ENCODE data around the gene CWH43. TPM values are rescaled to one million over a fixed set of nuclear protein-coding genes. Genes with fewer than 3 reads are reported as not detected.
"Not testable (repeated sequence)": the region's sequence is repeated elsewhere in the genome, so short reads cannot be mapped to it uniquely, and the experiment has no call there.

The CWH43 gene
- total and polyA plus RNA-seq, 4 donors = 0.65 to 4.2 (median 1.1) TPM

- peaks cover 18 to 59% (median 28%) of the 10 kb centered on the region in 4 donors for H3K9me3 ChIP-seq (ENCODE audit: control insufficient read depth in 4 of 4, insufficient read depth in 3 of 4, low read length in 3 of 4)
- not testable (repeated sequence) for H3K4me3 ChIP-seq; H3K27ac ChIP-seq (ENCODE audit: low read depth in 1 of 2, low read length in 1 of 2); H3K9ac ChIP-seq (ENCODE audit: insufficient read depth in 1 of 2, low read length in 2 of 2); DNase-seq; H3K36me3 ChIP-seq (ENCODE audit: control insufficient read depth in 4 of 4, insufficient read depth in 4 of 4, low read length in 4 of 4); H3K4me1 ChIP-seq (ENCODE audit: control insufficient read depth in 5 of 5, insufficient read depth in 5 of 5, low read length in 5 of 5); H3K27me3 ChIP-seq (ENCODE audit: control insufficient read depth in 3 of 3, insufficient read depth in 3 of 3, low read length in 2 of 3)
- ATAC-seq (ENCODE audit: insufficient read depth, low FRiP score) = peak; percentile 29
- WGBS, 2 donors = 64 to 67% methylated on average over 14 of the region's 14 CpGs
These were observed 117.5 kb downstream of the CWH43 start for GRCh38 chr4:49103436-49104136.

- WGBS, 2 donors = 56 to 59% methylated on average over 17 of the region's 17 CpGs
- H3K9me3 ChIP-seq (ENCODE audit: control insufficient read depth in 4 of 4, insufficient read depth in 3 of 4, low read length in 3 of 4) = peaks cover 19 to 52% (median 27%) of the 10 kb centered on the region in 4 donors
These were observed 118.3 kb downstream of the CWH43 start for GRCh38 chr4:49104231-49104930.

GRCh38 chr4:49105248-49105904, 119.3 kb downstream of the CWH43 start:
- H3K27ac ChIP-seq (ENCODE audit: low read depth in 1 of 2, low read length in 1 of 2); H3K36me3 ChIP-seq (ENCODE audit: control insufficient read depth in 4 of 4, insufficient read depth in 4 of 4, low read length in 4 of 4); DNase-seq; H3K4me3 ChIP-seq; H3K4me1 ChIP-seq (ENCODE audit: control insufficient read depth in 5 of 5, insufficient read depth in 5 of 5, low read length in 5 of 5); ATAC-seq (ENCODE audit: insufficient read depth, low FRiP score); H3K9ac ChIP-seq (ENCODE audit: insufficient read depth in 1 of 2, low read length in 2 of 2); H3K27me3 ChIP-seq (ENCODE audit: control insufficient read depth in 3 of 3, insufficient read depth in 3 of 3, low read length in 2 of 3): not testable (repeated sequence)
- WGBS, 2 donors = 69 to 77% methylated on average over 11 of the region's 11 CpGs
- peaks cover 19 to 49% (median 25%) of the 10 kb centered on the region in 4 donors for H3K9me3 ChIP-seq (ENCODE audit: control insufficient read depth in 4 of 4, insufficient read depth in 3 of 4, low read length in 3 of 4)

More at GRCh38 chr4:49104231-49104930, 118.3 kb downstream of the CWH43 start:
- H3K9ac ChIP-seq (ENCODE audit: insufficient read depth in 1 of 2, low read length in 2 of 2); H3K36me3 ChIP-seq (ENCODE audit: control insufficient read depth in 4 of 4, insufficient read depth in 4 of 4, low read length in 4 of 4); H3K27ac ChIP-seq (ENCODE audit: low read depth in 1 of 2, low read length in 1 of 2); H3K27me3 ChIP-seq (ENCODE audit: control insufficient read depth in 3 of 3, insufficient read depth in 3 of 3, low read length in 2 of 3); ATAC-seq (ENCODE audit: insufficient read depth, low FRiP score); H3K4me1 ChIP-seq (ENCODE audit: control insufficient read depth in 5 of 5, insufficient read depth in 5 of 5, low read length in 5 of 5); H3K4me3 ChIP-seq: not testable (repeated sequence)
- peak in 1 of 3 donors; percentile 6 for DNase-seq

GRCh38 chr4:49107262-49107661, 121.2 kb downstream of the CWH43 start:
- not testable (repeated sequence) for H3K4me1 ChIP-seq (ENCODE audit: control insufficient read depth in 5 of 5, insufficient read depth in 5 of 5, low read length in 5 of 5); H3K27ac ChIP-seq (ENCODE audit: low read depth in 1 of 2, low read length in 1 of 2); ATAC-seq (ENCODE audit: insufficient read depth, low FRiP score); H3K4me3 ChIP-seq; H3K36me3 ChIP-seq (ENCODE audit: control insufficient read depth in 4 of 4, insufficient read depth in 4 of 4, low read length in 4 of 4); H3K27me3 ChIP-seq (ENCODE audit: control insufficient read depth in 3 of 3, insufficient read depth in 3 of 3, low read length in 2 of 3); H3K9ac ChIP-seq (ENCODE audit: insufficient read depth in 1 of 2, low read length in 2 of 2)
- H3K9me3 ChIP-seq (ENCODE audit: control insufficient read depth in 4 of 4, insufficient read depth in 3 of 4, low read length in 3 of 4) = peaks cover 19 to 53% (median 26%) of the 10 kb centered on the region in 4 donors
- peak; percentile 12 to 47 (median 37) for DNase-seq
- WGBS, 2 donors = 56 to 57% methylated on average over 6 of the region's 6 CpGs

GRCh38 chr4:49108183-49108978, 122.3 kb downstream of the CWH43 start:
- H3K27ac ChIP-seq (ENCODE audit: low read depth in 1 of 2, low read length in 1 of 2); H3K4me1 ChIP-seq (ENCODE audit: control insufficient read depth in 5 of 5, insufficient read depth in 5 of 5, low read length in 5 of 5); H3K4me3 ChIP-seq; DNase-seq; H3K36me3 ChIP-seq (ENCODE audit: control insufficient read depth in 4 of 4, insufficient read depth in 4 of 4, low read length in 4 of 4); H3K9ac ChIP-seq (ENCODE audit: insufficient read depth in 1 of 2, low read length in 2 of 2); H3K27me3 ChIP-seq (ENCODE audit: control insufficient read depth in 3 of 3, insufficient read depth in 3 of 3, low read length in 2 of 3): not testable (repeated sequence)
- peak; percentile 63 for ATAC-seq (ENCODE audit: insufficient read depth, low FRiP score)
- H3K9me3 ChIP-seq (ENCODE audit: control insufficient read depth in 4 of 4, insufficient read depth in 3 of 4, low read length in 3 of 4) = peaks cover 13 to 46% (median 21%) of the 10 kb centered on the region in 4 donors
- WGBS, 2 donors = 56 to 64% methylated on average over 15 of the region's 17 CpGs

- H3K9ac ChIP-seq (ENCODE audit: insufficient read depth in 1 of 2, low read length in 2 of 2); H3K36me3 ChIP-seq (ENCODE audit: control insufficient read depth in 4 of 4, insufficient read depth in 4 of 4, low read length in 4 of 4); DNase-seq; H3K27ac ChIP-seq (ENCODE audit: low read depth in 1 of 2, low read length in 1 of 2); H3K4me3 ChIP-seq; H3K4me1 ChIP-seq (ENCODE audit: control insufficient read depth in 5 of 5, insufficient read depth in 5 of 5, low read length in 5 of 5); H3K27me3 ChIP-seq (ENCODE audit: control insufficient read depth in 3 of 3, insufficient read depth in 3 of 3, low read length in 2 of 3): not testable (repeated sequence)
- H3K9me3 ChIP-seq (ENCODE audit: control insufficient read depth in 4 of 4, insufficient read depth in 3 of 4, low read length in 3 of 4) = peaks cover 10 to 42% (median 18%) of the 10 kb centered on the region in 4 donors
- WGBS, 2 donors = 61 to 64% methylated on average over 10 of the region's 10 CpGs
- peak; percentile 43 for ATAC-seq (ENCODE audit: insufficient read depth, low FRiP score)
These were observed 123.6 kb downstream of the CWH43 start for GRCh38 chr4:49109567-49110166.

GRCh38 chr4:49110579-49110978, 124.5 kb downstream of the CWH43 start:
- peaks cover 8 to 40% (median 15%) of the 10 kb centered on the region in 4 donors for H3K9me3 ChIP-seq (ENCODE audit: control insufficient read depth in 4 of 4, insufficient read depth in 3 of 4, low read length in 3 of 4)
- H3K36me3 ChIP-seq (ENCODE audit: control insufficient read depth in 4 of 4, insufficient read depth in 4 of 4, low read length in 4 of 4); H3K4me1 ChIP-seq (ENCODE audit: control insufficient read depth in 5 of 5, insufficient read depth in 5 of 5, low read length in 5 of 5); DNase-seq; H3K27me3 ChIP-seq (ENCODE audit: control insufficient read depth in 3 of 3, insufficient read depth in 3 of 3, low read length in 2 of 3); H3K4me3 ChIP-seq; H3K9ac ChIP-seq (ENCODE audit: insufficient read depth in 1 of 2, low read length in 2 of 2); H3K27ac ChIP-seq (ENCODE audit: low read depth in 1 of 2, low read length in 1 of 2): not testable (repeated sequence)
- 62 to 68% methylated on average over 5 of the region's 5 CpGs for WGBS, 2 donors
- ATAC-seq (ENCODE audit: insufficient read depth, low FRiP score) = peak; percentile 66
